Brain pericyte (primary cell): Measurements from ENCODE around the gene CARD9.
"Not testable (repeated sequence)": the region's sequence is repeated elsewhere in the genome, so short reads cannot be mapped to it uniquely, and the experiment has no call there.

Experiments
- DNase-seq: peaks from one replicate; pipeline ENCODE4 v3.0.0-alpha.2; 2012; ENCODE audit warnings: low read depth, low spot score

The CARD9 gene

GRCh38 chr9:136323371-136323789, 50.1 kb downstream of the CARD9 start:
- DNase-seq, result no peak

GRCh38 chr9:136322756-136323330, 50.6 kb downstream of the CARD9 start:
- DNase-seq, result no peak

- DNase-seq, result no peak
These were observed 51.9 kb downstream of the CARD9 start for GRCh38 chr9:136321561-136321960.

GRCh38 chr9:136320972-136321371, 52.5 kb downstream of the CARD9 start:
- DNase-seq, result not testable (repeated sequence)

- not testable (repeated sequence) for DNase-seq
These were observed 53.5 kb downstream of the CARD9 start for GRCh38 chr9:136319955-136320354.

GRCh38 chr9:136319244-136319643, 54.2 kb downstream of the CARD9 start:
- DNase-seq, result not testable (repeated sequence)

- no peak for DNase-seq
These were observed 54.7 kb downstream of the CARD9 start for GRCh38 chr9:136318776-136319241.

GRCh38 chr9:136318111-136318775, 55.2 kb downstream of the CARD9 start:
- peak; percentile 47 for DNase-seq

GRCh38 chr9:136317695-136318094, 55.8 kb downstream of the CARD9 start:
- DNase-seq, result no peak

- DNase-seq, result no peak
These were observed 56.4 kb downstream of the CARD9 start for GRCh38 chr9:136316896-136317676.

- no peak for DNase-seq
These were observed 57.2 kb downstream of the CARD9 start for GRCh38 chr9:136316271-136316751.

GRCh38 chr9:136314944-136315343, 58.5 kb downstream of the CARD9 start:
- DNase-seq, result no peak

- no peak for DNase-seq
These were observed 59.4 kb downstream of the CARD9 start for GRCh38 chr9:136314056-136314416.
